ENCODE measurements around the gene ENTPD2. TPM values are rescaled to one million over a fixed set of nuclear protein-coding genes. Genes with fewer than 3 reads are reported as not detected.

Gene ENTPD2
- polyA plus RNA-seq, 2 donors: 1.5 to 1.6 TPM

DNA sequence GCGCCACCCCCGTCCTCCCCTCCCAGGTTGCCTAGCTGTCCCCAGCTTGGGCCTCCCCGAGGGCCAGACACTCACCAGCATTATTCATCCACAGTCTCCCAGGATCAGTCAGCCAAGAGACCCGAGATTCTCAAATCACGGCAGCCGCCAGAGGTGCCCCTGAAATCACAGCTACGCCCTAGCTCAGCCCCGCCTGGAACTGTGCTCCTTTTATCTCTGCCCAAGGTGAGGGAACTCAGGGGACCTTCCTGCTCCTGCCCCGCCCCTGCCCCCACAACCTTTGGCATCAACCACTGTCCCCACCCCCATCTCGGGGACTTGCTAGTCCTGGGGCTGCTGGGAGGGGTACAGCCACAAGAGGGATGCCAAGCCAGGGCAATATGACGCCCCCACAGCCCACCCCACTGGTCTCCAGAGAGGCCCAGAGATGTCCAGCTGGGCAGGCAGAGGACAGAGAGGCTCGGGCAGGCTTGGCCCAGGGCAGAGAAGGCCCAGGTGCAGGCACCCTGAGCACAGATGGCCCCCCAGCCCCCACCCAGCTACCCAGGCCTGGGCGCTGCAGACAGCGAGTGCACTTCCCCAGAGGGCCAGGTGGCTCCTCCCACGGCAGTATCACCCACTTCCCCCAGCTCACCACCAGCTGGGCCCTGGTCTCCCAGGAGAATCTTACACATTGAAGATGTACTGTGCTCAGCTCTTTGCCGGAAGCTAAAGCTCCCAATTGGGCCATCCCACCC, 21.8 kb downstream of the ENTPD2 start, which contains the start of gene FUT7:
TSS of gene FUT7 (minus strand) at position 185 of the 737 bp plus-strand sequence. CDS start at position 88, 97 bp downstream.
- H3K4me3 ChIP-seq (ENCODE audit: low read depth in 1 of 2, low read length in 2 of 2): peak within 1 kb of the TSS in 1 of 2 donors; percentile 15
- no peaks in the 10 kb centered on the region for H3K36me3 ChIP-seq (ENCODE audit: control insufficient read depth in 2 of 2, insufficient read depth in 2 of 2, low read length in 1 of 2)
- peaks cover 12 to 14% of the 10 kb centered on the region in 2 donors for H3K4me1 ChIP-seq (ENCODE audit: control insufficient read depth in 2 of 2, insufficient read depth in 2 of 2, low read length in 1 of 2)
- 51 to 53% methylated on average over 16 of the region's 16 CpGs for WGBS, 2 donors
- no peaks in the 10 kb centered on the region for H3K9me3 ChIP-seq (ENCODE audit: control insufficient read depth in 2 of 2, insufficient read depth in 1 of 2, low read depth in 1 of 2, low read length in 1 of 2)
- H3K27me3 ChIP-seq (ENCODE audit: control insufficient read depth in 1 of 2, insufficient read depth in 2 of 2, low read length in 2 of 2): no peaks in the 10 kb centered on the region
- peak within 1 kb of the TSS in 1 of 2 donors; percentile 11 for H3K27ac ChIP-seq (ENCODE audit: low read depth in 2 of 2, low read length in 1 of 2)

DNA sequence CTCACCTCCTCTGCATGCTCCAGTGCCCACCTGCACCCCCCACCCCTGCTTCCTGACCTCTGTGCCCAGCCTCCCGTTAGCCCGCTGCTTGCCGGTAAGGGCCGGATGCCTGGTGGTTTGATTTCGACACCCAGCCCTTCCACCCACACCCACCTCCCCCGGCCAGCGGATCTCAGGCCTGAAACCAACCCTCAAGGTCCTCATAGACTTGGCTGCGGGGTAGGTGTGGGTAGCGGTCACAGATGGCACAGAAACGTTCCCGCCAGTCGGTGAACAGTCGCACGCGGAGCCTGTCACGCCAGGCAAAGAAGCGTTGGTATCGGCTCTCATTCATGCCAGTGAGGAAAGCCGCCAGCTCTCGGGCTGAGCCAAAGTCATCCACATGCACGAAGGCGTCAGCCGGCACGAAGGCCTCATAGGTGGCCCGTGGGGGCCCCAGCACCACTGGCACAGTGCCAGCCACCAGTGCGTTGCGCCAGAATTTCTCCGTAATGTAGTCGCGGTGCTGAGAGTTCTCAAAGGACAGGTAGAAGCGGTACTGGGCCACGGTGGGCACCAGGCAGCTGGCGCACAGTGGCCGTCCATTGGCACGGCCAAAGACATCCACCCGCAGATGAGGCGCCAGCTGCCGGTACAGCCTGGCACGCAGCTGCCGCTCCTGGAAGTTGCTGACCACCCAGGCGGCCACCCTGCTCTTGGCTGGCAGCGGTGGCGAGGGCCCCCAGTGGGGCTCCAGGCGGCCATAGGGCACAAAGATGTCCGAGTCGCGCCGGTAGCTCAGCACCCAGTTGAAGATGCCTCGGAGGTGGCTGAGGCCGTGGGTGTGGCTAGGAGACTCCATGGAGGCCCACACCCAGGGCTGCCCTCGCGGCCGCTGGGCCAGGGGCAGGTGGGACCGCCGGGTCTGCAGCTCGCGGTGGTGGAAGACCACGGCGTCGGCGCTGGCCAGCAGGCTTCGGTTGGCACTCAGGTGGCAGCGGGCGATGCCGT, 23.0 kb downstream of the ENTPD2 start:
- H3K36me3 ChIP-seq (ENCODE audit: control insufficient read depth in 2 of 2, insufficient read depth in 2 of 2, low read length in 1 of 2): no peaks in the 10 kb centered on the region
- H3K27ac ChIP-seq (ENCODE audit: low read depth in 2 of 2, low read length in 1 of 2): no peak overlapping the region
- peaks cover 14 to 18% of the 10 kb centered on the region in 2 donors for H3K4me1 ChIP-seq (ENCODE audit: control insufficient read depth in 2 of 2, insufficient read depth in 2 of 2, low read length in 1 of 2)
- no peaks in the 10 kb centered on the region for H3K27me3 ChIP-seq (ENCODE audit: control insufficient read depth in 1 of 2, insufficient read depth in 2 of 2, low read length in 2 of 2)
- WGBS, 2 donors: 78 to 79% methylated on average over 65 of the region's 65 CpGs
- no peaks in the 10 kb centered on the region for H3K9me3 ChIP-seq (ENCODE audit: control insufficient read depth in 2 of 2, insufficient read depth in 1 of 2, low read depth in 1 of 2, low read length in 1 of 2)
- peak overlapping the region in 1 of 2 donors; percentile 15 for H3K4me3 ChIP-seq (ENCODE audit: low read depth in 1 of 2, low read length in 2 of 2)

DNA sequence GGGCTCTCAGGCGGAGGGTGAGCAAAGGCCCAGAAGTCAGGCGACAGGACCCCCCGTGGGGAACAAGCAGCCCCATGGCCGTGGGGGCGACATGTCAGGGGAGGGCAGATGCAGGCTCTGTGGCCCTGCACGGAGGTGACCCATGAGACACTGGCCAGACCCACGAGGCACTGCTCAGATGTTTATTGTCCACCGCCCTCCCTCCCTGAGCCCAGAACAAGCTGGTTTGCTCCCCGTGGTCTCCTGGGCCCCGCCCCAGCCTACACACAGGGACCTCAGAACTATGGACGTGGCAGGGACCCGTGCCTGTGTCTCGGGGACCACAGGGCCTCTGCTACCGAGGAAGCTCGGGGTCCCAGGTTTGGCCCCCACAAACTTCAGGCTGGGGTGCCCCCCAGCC, 23.9 kb downstream of the ENTPD2 start:
- WGBS, 2 donors: 72 to 78% methylated on average over 14 to 15 of the region's 15 CpGs
- H3K36me3 ChIP-seq (ENCODE audit: control insufficient read depth in 2 of 2, insufficient read depth in 2 of 2, low read length in 1 of 2): no peaks in the 10 kb centered on the region
- H3K27me3 ChIP-seq (ENCODE audit: control insufficient read depth in 1 of 2, insufficient read depth in 2 of 2, low read length in 2 of 2): no peaks in the 10 kb centered on the region
- no peak overlapping the region for H3K4me3 ChIP-seq (ENCODE audit: low read depth in 1 of 2, low read length in 2 of 2)
- peaks cover 9 to 22% of the 10 kb centered on the region in 2 donors for H3K4me1 ChIP-seq (ENCODE audit: control insufficient read depth in 2 of 2, insufficient read depth in 2 of 2, low read length in 1 of 2)
- H3K27ac ChIP-seq (ENCODE audit: low read depth in 2 of 2, low read length in 1 of 2): no peak overlapping the region
- no peaks in the 10 kb centered on the region for H3K9me3 ChIP-seq (ENCODE audit: control insufficient read depth in 2 of 2, insufficient read depth in 1 of 2, low read depth in 1 of 2, low read length in 1 of 2)

DNA sequence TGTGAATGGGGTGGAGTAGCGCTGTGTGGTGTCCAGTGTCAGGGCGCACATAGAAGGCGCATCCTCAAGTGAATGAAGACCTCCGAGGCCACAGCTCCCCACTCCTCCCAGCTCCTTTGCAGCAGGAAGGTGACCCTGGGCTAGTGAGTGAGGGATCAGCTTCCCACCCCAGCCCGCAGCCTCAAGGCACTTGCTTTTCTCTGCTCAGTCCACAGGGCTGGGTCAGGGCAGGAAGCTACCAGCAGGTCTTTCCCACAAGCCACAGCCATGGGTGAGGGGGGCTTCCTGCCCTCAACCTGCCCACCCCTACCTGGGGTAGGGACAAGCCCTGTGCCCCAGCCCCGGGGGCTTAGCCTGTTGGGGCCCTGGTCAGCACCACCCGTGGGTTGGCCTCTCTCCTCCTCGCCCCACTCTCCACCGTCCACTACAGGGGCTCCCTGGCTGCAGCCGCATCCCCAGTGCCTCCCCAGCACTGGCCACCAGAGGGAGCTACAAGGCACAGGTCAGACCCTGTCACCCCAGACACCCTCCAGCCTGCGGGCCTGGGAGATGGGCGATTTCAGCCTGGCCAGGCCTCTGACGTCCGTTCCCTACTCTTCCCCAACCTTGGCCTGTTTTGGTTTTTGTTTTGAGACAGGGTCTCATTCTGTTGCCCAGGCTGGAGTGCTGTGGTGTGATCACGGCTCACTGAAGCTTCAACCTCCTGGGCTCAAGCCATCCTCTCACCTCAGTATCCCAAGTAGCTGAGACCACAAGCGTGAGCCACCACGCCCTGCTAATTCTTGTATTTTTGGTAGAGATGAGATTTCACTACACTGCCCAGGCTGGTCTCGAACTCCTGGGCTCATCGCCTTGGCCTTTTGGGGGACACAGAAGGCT, 24.6 kb downstream of the ENTPD2 start:
- H3K27me3 ChIP-seq (ENCODE audit: control insufficient read depth in 1 of 2, insufficient read depth in 2 of 2, low read length in 2 of 2): no peaks in the 10 kb centered on the region
- peak overlapping the region in 1 of 2 donors; percentile 66 for H3K27ac ChIP-seq (ENCODE audit: low read depth in 2 of 2, low read length in 1 of 2)

DNA sequence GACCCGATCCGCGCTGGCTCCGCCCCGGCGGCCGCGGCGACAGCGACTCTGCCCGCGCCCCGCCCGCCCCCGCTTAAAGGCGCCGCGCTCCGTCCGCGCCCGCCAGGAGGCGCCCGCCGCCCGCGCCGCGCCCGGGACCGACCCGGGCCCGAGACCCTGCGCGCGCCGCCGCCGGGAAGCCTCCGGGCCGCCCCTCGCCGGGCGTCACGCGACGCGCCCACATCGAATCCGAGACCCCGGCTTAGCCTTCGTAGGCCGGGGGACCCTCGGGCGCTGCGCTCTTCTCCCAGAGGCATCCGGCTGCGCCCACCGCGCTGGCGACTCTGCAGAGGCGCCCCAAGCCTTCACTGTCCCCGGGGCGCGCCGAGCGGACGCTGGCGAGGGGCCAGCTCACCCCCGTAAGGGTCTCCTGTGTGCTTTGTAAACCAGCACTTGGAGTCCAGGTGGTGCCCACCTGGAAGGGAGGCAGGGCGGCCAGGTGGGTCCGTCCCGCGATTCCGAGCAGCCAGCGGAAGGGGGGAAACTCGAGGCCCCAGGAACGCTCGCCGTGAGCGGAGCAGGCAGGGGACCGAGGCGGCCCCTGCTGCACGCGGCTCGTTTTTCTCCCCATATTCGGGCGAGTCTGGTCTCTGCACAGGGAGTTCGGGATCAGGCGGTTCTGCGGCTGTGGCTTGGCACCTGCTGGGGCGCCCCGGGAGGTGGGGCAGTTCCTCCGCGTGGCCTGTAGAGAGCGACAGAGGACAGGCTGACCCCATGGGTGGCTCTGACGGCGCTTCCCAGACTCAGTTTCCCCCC, 25.4 kb downstream of the ENTPD2 start:
- peak overlapping the region; percentile 38 to 58 for H3K4me3 ChIP-seq (ENCODE audit: low read depth in 1 of 2, low read length in 2 of 2)
- peaks cover 0 to 3% of the 10 kb centered on the region in 2 donors for H3K36me3 ChIP-seq (ENCODE audit: control insufficient read depth in 2 of 2, insufficient read depth in 2 of 2, low read length in 1 of 2)
- no peaks in the 10 kb centered on the region for H3K27me3 ChIP-seq (ENCODE audit: control insufficient read depth in 1 of 2, insufficient read depth in 2 of 2, low read length in 2 of 2)
- WGBS, 2 donors: 0 to 1% methylated on average over 69 to 98 of the region's 98 CpGs
- H3K27ac ChIP-seq (ENCODE audit: low read depth in 2 of 2, low read length in 1 of 2): peak overlapping the region in 1 of 2 donors; percentile 66
- peaks cover 8 to 20% of the 10 kb centered on the region in 2 donors for H3K4me1 ChIP-seq (ENCODE audit: control insufficient read depth in 2 of 2, insufficient read depth in 2 of 2, low read length in 1 of 2)
- no peaks in the 10 kb centered on the region for H3K9me3 ChIP-seq (ENCODE audit: control insufficient read depth in 2 of 2, insufficient read depth in 1 of 2, low read depth in 1 of 2, low read length in 1 of 2)

More for the DNA sequence above, 24.6 kb downstream of the ENTPD2 start:
- Histone ChIP-seq H3K4me1 (ENCODE audit: control insufficient read depth in 2 of 2, insufficient read depth in 2 of 2, low read length in 1 of 2) (peaks cover 8 to 20% of the 10 kb centered on the region in 2 donors), H3K9me3 (ENCODE audit: control insufficient read depth in 2 of 2, insufficient read depth in 1 of 2, low read depth in 1 of 2, low read length in 1 of 2) (no peaks in the 10 kb centered on the region), H3K36me3 (ENCODE audit: control insufficient read depth in 2 of 2, insufficient read depth in 2 of 2, low read length in 1 of 2) (no peaks in the 10 kb centered on the region), H3K4me3 (ENCODE audit: low read depth in 1 of 2, low read length in 2 of 2) (peak overlapping the region in 1 of 2 donors; percentile 38)
- WGBS, 2 donors: 25 to 27% methylated on average over 19 of the region's 19 CpGs

DNA sequence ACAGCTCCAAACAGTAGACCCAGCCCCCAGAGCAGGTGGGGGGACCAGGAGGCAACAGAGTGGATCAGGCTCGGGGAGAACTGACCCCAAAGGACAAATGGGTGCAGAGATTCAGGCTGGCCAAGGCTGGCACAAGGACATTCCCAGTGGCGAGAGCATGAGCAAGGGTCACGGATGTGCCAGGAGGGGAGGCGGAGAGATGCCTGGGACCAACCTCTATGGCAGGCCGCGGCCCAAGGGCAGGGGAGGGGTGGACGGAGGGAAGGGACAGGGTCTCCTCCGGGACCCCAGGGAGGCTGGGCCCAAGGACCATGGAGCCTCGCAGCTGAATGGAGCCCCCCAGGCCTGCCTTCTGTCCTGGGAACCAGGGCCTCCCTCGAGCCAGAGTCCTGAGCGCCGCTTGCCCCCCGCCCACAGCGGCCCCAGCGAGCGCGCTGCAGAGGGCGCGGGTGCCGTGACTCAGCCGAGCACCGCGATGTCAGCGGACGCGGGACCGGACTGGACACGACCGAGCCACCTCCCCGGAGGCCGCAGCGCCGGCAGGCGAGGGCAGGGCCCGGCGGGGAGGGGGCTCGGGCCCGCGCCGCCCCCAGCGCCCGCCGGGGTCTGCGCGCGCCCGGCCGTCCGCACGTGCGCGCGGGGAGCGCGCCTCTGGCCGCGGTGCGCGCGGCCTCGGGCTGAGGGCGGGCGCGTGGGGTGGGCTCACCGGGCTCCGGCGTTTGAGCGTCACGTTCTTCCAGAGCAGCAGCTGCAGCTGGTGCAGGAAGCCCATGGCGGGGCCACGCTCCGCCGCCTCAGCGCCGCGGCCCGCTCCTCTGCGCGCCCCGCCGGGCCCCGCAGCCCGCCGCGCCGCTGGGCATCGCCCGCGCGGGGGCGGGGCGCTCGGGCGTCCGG, 26.2 kb downstream of the ENTPD2 start, which contains the start of gene ABCA2:
TSS of gene ABCA2 (minus strand) at position 869 of the 894 bp plus-strand sequence. CDS start at position 772, 97 bp downstream.
- Histone ChIP-seq H3K27me3 (ENCODE audit: control insufficient read depth in 1 of 2, insufficient read depth in 2 of 2, low read length in 2 of 2) (no peaks in the 10 kb centered on the region), H3K36me3 (ENCODE audit: control insufficient read depth in 2 of 2, insufficient read depth in 2 of 2, low read length in 1 of 2) (peaks cover 0 to 3% of the 10 kb centered on the region in 2 donors), H3K9me3 (ENCODE audit: control insufficient read depth in 2 of 2, insufficient read depth in 1 of 2, low read depth in 1 of 2, low read length in 1 of 2) (no peaks in the 10 kb centered on the region), H3K4me3 (ENCODE audit: low read depth in 1 of 2, low read length in 2 of 2) (peak within 1 kb of the TSS; percentile 49 to 58), H3K4me1 (ENCODE audit: control insufficient read depth in 2 of 2, insufficient read depth in 2 of 2, low read length in 1 of 2) (peaks cover 8 to 20% of the 10 kb centered on the region in 2 donors), H3K27ac (ENCODE audit: low read depth in 2 of 2, low read length in 1 of 2) (peak within 1 kb of the TSS in 1 of 2 donors; percentile 66)
- WGBS, 2 donors: 4% methylated on average over 56 to 95 of the region's 95 CpGs

DNA sequence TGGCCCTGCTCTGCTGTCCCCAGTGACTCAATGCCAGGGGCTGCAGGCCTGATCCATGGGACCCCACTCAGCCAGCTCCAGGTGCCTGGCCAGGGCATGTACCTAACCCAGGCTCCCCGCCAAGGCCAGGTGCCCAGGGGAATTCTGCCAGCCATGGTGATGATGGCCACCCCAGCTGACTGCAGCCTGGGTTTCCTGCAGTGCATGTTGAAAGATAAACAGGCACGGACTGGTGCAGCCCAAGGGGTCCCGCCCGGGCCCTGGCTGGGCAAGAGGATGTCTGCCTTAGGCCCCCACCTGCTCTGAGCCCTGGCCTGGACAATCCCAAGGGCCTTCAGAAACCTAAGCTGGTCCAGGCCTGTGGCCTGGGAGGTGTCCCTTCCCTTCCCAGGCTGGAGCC, 27.0 kb downstream of the ENTPD2 start:
- no peak overlapping the region for H3K4me3 ChIP-seq (ENCODE audit: low read depth in 1 of 2, low read length in 2 of 2)
- no peak overlapping the region for H3K27ac ChIP-seq (ENCODE audit: low read depth in 2 of 2, low read length in 1 of 2)
- WGBS, 2 donors: 53 to 54% methylated on average over 4 of the region's 4 CpGs

More for the DNA sequence above, 27.0 kb downstream of the ENTPD2 start:
- peaks cover 0 to 3% of the 10 kb centered on the region in 2 donors for H3K36me3 ChIP-seq (ENCODE audit: control insufficient read depth in 2 of 2, insufficient read depth in 2 of 2, low read length in 1 of 2)
- H3K27me3 ChIP-seq (ENCODE audit: control insufficient read depth in 1 of 2, insufficient read depth in 2 of 2, low read length in 2 of 2): no peaks in the 10 kb centered on the region
- peaks cover 8 to 20% of the 10 kb centered on the region in 2 donors for H3K4me1 ChIP-seq (ENCODE audit: control insufficient read depth in 2 of 2, insufficient read depth in 2 of 2, low read length in 1 of 2)
- H3K9me3 ChIP-seq (ENCODE audit: control insufficient read depth in 2 of 2, insufficient read depth in 1 of 2, low read depth in 1 of 2, low read length in 1 of 2): peaks cover 0 to 2% of the 10 kb centered on the region in 2 donors

Measured in esophagus (tissue), 2 donors.